ENCODE measurements around the gene GCN1.

DNA sequence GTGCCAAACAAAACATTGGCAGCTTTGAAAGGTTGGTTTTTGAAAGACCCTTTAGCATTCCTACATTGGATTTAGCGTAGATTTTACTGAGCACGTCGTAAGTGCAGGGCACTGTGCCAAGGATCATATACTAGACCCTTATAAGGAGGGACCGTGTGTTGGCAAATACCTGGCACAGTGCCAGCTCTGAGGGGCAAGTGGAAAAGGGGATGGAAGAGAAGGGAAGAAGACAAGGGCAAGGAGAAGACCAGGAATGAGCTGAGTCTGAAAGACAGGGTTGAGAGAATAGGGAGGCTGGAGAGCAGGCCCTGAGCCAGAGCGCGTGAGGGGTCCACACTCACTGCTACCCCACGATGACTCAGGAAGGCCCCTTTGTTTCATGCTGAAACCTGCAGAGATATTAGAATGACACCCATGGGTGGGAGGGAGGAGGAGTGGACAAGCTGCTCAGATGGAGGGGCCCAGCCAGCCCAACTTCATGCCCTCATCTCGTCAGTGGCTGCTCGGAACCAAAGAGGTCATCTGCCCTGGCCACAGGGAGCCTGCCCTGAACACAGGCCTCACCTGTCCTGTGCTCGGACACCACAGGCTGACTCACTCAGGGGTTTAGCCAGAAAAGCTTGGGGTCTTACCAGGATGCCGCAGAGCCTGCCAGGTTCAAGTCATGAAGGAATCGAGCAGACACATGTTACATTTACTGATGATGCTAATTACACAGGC is 103.0 kb downstream of the GCN1 start:
- no peak for TF ChIP-seq POLR2AphosphoS5 (IDR thresholded peaks at IDR 0.05)
- TF ChIP-seq, protein P1, sequence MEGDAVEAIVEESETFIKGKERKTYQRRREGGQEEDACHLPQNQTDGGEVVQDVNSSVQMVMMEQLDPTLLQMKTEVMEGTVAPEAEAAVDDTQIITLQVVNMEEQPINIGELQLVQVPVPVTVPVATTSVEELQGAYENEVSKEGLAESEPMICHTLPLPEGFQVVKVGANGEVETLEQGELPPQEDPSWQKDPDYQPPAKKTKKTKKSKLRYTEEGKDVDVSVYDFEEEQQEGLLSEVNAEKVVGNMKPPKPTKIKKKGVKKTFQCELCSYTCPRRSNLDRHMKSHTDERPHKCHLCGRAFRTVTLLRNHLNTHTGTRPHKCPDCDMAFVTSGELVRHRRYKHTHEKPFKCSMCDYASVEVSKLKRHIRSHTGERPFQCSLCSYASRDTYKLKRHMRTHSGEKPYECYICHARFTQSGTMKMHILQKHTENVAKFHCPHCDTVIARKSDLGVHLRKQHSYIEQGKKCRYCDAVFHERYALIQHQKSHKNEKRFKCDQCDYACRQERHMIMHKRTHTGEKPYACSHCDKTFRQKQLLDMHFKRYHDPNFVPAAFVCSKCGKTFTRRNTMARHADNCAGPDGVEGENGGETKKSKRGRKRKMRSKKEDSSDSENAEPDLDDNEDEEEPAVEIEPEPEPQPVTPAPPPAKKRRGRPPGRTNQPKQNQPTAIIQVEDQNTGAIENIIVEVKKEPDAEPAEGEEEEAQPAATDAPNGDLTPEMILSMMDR (IDR thresholded peaks at IDR 0.05): no peak

All from upper lobe of left lung (tissue), 4 donors.